BE2C (cell line): ENCODE results near the gene CCDC136.

Source experiments
- DNase-seq: peaks from one replicate; pipeline ENCODE4 v3.0.0-alpha.2; 2020
- H3K27me3 ChIP-seq: fragments of 250-450 bp; sonication (Bioruptor Pico); 2 replicates; pipeline ENCODE4 v1.5.1; 2020; ENCODE audit warnings: mild to moderate bottlenecking
- H3K36me3 ChIP-seq: fragments of 250-450 bp; sonication (Bioruptor Pico); 2 replicates; pipeline ENCODE4 v1.5.1; 2020; ENCODE audit warnings: mild to moderate bottlenecking
- H3K4me1 ChIP-seq: fragments of 250-450 bp; sonication (Bioruptor Pico); 2 replicates; pipeline ENCODE4 v1.5.1; 2020
- H3K4me3 ChIP-seq: 2 replicates; pipeline ENCODE4 v1.5.1; 2011; ENCODE audit warnings: low read depth, low read length
- H3K9me3 ChIP-seq: fragments of 250-450 bp; sonication (Bioruptor Pico); 2 replicates; pipeline ENCODE4 v1.5.1; 2020
- TF ChIP-seq, protein P1 (sequence below): IDR thresholded peaks from 2 replicates; pipeline ENCODE4 v1.5.1; 2012; ENCODE audit warnings: mild to moderate bottlenecking, low read depth, low read length

Gene CCDC136

DNA sequence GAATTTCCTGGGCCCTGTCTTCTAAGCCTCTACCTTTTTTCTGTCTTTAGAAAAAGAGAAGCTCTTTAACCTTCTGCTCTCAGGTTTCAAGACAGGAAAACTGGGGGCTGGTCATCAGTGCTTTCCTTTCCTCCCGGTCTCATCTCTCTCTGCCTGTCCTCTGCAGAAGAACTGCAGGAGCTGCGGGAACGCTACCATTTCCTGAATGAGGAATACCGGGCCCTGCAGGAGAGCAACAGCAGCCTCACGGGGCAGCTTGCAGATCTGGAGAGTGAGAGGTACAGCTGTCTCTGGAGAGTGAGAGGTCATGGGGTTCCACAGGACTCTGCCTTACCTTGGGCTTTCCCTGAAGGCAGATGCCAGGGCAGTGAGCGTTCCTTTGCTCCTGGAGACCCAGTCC lies 12.7 kb downstream of the CCDC136 start:
- no peak for DNase-seq
- Histone ChIP-seq H3K4me3 (no peak overlapping the region), H3K4me1 (no peaks in the 10 kb centered on the region; the same call in 1 of the 2 replicates), H3K9me3 (no peaks in the 10 kb centered on the region), H3K36me3 (peaks cover 86% of the 10 kb centered on the region), H3K27me3 (no peaks in the 10 kb centered on the region)
- TF ChIP-seq, protein P1, sequence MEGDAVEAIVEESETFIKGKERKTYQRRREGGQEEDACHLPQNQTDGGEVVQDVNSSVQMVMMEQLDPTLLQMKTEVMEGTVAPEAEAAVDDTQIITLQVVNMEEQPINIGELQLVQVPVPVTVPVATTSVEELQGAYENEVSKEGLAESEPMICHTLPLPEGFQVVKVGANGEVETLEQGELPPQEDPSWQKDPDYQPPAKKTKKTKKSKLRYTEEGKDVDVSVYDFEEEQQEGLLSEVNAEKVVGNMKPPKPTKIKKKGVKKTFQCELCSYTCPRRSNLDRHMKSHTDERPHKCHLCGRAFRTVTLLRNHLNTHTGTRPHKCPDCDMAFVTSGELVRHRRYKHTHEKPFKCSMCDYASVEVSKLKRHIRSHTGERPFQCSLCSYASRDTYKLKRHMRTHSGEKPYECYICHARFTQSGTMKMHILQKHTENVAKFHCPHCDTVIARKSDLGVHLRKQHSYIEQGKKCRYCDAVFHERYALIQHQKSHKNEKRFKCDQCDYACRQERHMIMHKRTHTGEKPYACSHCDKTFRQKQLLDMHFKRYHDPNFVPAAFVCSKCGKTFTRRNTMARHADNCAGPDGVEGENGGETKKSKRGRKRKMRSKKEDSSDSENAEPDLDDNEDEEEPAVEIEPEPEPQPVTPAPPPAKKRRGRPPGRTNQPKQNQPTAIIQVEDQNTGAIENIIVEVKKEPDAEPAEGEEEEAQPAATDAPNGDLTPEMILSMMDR: no peak

DNA sequence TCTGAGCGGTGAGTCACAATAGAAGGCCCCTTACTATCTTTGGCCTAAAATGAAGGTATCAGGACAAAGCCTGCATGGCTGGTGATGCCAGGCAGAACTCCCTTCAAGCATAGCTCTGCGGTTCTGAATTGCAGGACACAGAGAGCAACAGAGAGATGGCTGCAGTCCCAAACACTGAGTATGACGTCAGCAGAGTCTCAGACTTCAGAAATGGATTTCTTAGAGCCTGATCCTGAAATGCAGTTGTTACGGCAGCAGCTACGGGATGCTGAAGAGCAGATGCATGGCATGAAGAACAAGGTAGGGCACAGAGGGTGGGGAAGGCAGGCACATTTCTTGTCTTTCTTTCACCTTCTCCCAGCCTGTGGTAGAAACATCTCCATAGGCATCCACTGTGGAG lies 13.5 kb downstream of the CCDC136 start:
- TF ChIP-seq, protein P1: no peak
- Histone ChIP-seq H3K27me3 (no peaks in the 10 kb centered on the region), H3K4me1 (no peaks in the 10 kb centered on the region; the same call in 1 of the 2 replicates), H3K4me3 (no peak overlapping the region), H3K9me3 (no peaks in the 10 kb centered on the region), H3K36me3 (peaks cover 91% of the 10 kb centered on the region)
- DNase-seq: no peak

DNA sequence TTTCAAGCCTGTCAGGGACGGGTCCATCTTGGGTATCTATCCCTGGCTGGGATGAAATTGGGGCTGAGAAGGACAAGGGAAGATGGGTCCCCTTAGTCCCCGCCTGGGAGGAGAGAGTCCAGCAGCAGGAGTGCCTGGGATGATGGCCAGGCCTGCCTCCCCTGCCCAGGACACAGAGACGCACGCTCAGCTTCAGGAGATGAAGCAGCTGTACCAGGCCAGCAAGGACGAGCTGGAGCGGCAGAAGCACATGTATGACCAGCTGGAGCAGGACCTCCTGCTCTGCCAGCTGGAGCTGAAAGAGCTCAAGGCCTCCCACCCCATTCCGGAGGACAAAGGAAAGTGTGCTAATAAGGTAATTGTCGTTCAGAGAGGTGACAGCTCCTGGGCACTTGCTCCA lies 15.4 kb downstream of the CCDC136 start:
- DNase-seq: no peak
- H3K36me3 ChIP-seq: peaks cover 90% of the 10 kb centered on the region

DNA sequence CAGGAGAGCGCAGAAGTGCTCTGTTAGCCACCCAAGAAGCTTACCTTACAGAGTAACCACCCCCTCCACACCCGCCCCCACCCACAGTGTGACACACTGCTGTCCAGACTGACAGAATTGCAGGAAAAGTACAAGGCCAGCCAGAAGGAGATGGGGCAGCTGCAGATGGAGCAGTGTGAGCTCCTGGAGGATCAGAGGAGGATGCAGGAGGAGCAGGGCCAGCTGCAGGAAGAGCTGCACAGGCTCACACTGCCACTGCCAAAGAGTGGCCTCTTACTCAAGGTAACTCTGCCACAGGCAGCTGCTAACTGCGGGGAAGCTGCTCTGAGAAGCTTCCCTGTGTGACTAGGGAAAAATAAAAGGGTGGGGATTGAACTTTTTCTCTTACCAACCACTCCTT lies 17.6 kb downstream of the CCDC136 start:
- Histone ChIP-seq H3K4me1 (no peaks in the 10 kb centered on the region), H3K4me3 (no peak overlapping the region), H3K9me3 (no peaks in the 10 kb centered on the region), H3K36me3 (peaks cover 83% of the 10 kb centered on the region), H3K27me3 (no peaks in the 10 kb centered on the region)
- TF ChIP-seq, protein P1: no peak
- DNase-seq: no peak

More for the DNA sequence above, 15.4 kb downstream of the CCDC136 start:
- Histone ChIP-seq H3K27me3 (no peaks in the 10 kb centered on the region), H3K4me1 (no peaks in the 10 kb centered on the region), H3K9me3 (no peaks in the 10 kb centered on the region), H3K4me3 (no peak overlapping the region)
- TF ChIP-seq, protein P1: no peak

DNA sequence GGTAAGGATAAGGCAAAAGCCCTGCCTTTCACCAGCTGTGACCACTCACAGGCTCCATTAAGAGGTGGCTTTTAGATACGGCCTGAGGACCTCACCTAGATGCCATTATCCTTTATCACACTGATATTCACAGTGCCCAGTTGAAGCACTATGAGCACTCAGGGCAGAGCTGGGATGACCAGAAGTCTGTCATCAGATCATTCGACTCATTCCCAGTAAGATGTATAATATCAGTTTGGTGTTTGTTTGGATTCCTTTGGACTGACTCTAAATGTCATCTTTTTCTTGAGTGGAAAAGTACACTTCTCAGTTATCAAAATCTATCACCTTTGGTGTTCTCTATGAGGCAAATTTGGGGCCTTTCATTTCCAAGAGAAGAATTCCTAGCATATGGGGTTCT lies 18.7 kb downstream of the CCDC136 start:
- DNase-seq: no peak
- Histone ChIP-seq H3K4me3 (no peak overlapping the region), H3K9me3 (no peaks in the 10 kb centered on the region), H3K36me3 (peaks cover 77% of the 10 kb centered on the region), H3K27me3 (no peaks in the 10 kb centered on the region), H3K4me1 (no peaks in the 10 kb centered on the region)
- TF ChIP-seq, protein P1: no peak

DNA sequence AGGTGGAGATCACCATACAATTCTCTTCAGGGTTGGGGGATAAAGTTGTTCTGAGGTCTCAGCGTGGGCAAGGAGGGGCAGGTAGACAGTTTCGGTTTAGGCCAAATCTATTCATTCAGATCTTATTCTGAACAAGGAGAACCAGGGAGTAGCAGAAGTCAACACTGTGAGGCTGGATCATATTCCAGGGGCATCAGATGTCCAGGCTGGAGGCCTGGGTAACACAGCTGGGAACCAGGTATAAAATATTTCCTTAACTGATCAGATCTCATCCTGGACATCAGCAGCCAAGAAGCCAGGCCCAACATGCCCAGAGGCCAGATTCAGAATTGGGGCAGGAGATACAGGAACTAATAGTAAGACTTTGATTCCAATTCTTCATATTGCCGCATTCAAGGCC lies 19.2 kb downstream of the CCDC136 start:
- Histone ChIP-seq H3K36me3 (peaks cover 72% of the 10 kb centered on the region), H3K4me1 (no peaks in the 10 kb centered on the region), H3K4me3 (no peak overlapping the region), H3K27me3 (no peaks in the 10 kb centered on the region), H3K9me3 (no peaks in the 10 kb centered on the region)
- DNase-seq: no peak
- TF ChIP-seq, protein P1: no peak
